ENCODE measurements around the gene NRSN2.
"Not testable (repeated sequence)": the region's sequence is repeated elsewhere in the genome, so short reads cannot be mapped to it uniquely, and the experiment has no call there.

NRSN2 gene

DNA sequence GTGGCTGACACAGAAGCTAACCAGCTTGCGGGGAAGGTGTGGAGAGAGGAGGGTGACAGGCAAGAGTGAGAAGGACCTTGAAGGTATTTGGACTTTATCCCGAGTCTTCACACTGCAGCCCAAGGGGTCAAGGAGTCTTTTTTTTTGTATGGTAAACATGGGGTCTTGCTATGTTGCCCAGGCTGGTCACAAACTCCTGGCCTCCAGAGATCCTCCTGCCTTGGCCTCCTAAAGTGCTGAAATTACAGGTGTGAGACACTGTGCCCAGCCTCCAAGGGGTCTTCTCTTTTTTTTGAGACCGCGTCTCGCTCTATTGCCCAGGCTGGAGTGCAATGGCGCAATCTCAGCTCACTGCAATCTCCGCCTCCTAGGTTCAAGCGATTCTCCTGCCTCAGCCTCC is 12.3 kb upstream of the NRSN2 start:
- Histone ChIP-seq H3K36me3 (ENCODE audit: control insufficient read depth in 2 of 2, insufficient read depth in 2 of 2, low read length in 2 of 2) (no peaks in the 10 kb centered on the region), H3K9me3 (ENCODE audit: control insufficient read depth in 2 of 2, low read length in 2 of 2) (no peaks in the 10 kb centered on the region), H3K9ac (ENCODE audit: low read depth in 1 of 2, low read length in 2 of 2) (no peak overlapping the region), H3K4me1 (ENCODE audit: control insufficient read depth in 2 of 2, insufficient read depth in 2 of 2, low read length in 2 of 2) (peaks cover 0 to 2% of the 10 kb centered on the region in 2 donors), H3K27ac (ENCODE audit: low read depth in 2 of 2, low read length in 2 of 2) (no peak overlapping the region), H3K27me3 (ENCODE audit: control insufficient read depth in 2 of 2, insufficient read depth in 2 of 2, low read length in 2 of 2) (no peaks in the 10 kb centered on the region), H3K4me3 (ENCODE audit: low read length in 2 of 2) (no peak overlapping the region)

DNA sequence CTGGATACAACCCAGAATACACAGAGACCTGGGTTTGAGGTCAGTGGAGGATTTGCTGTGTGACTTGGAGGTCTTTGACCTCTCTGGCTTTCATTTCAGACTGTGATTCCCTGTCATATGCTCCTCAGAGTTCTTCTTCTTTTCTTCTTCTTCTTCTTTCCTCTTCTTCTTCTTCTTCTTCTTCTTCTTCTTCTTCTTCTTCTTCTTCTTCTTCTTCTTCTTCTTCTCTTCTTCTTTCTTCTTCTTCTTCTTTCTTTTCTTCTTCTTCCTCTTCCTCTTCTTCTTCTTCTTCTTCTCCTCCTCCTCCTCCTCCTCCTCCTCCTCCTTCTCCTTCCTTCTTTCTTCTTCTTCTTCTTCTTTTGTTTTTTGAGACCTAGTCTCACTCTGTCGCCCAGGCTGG is 10.9 kb upstream of the NRSN2 start:
- H3K27ac ChIP-seq (ENCODE audit: low read depth in 2 of 2, low read length in 2 of 2); H3K4me1 ChIP-seq (ENCODE audit: control insufficient read depth in 2 of 2, insufficient read depth in 2 of 2, low read length in 2 of 2); H3K36me3 ChIP-seq (ENCODE audit: control insufficient read depth in 2 of 2, insufficient read depth in 2 of 2, low read length in 2 of 2); H3K27me3 ChIP-seq (ENCODE audit: control insufficient read depth in 2 of 2, insufficient read depth in 2 of 2, low read length in 2 of 2); H3K4me3 ChIP-seq (ENCODE audit: low read length in 2 of 2); H3K9ac ChIP-seq (ENCODE audit: low read depth in 1 of 2, low read length in 2 of 2); H3K9me3 ChIP-seq (ENCODE audit: control insufficient read depth in 2 of 2, low read length in 2 of 2): not testable (repeated sequence)

DNA sequence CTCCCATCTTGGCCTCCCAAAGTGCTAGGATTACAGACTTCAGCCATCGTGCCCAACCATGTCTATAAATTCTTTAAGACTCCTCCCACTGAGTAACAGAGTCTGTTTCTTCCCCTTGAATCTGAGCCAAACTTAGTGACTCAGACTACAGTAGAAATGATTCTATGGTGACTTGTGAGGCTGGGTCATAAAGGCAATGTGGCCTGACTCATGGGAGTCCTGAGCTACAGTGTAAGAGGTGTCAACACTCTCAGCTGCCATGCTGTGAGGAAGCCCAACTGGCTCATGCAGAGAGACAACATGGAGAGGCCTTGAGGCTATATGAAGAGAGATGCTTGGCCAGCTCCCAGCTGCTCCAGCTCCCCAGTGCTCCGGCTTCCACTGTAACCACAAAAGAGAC is 5.2 kb upstream of the NRSN2 start:
- H3K27me3 ChIP-seq (ENCODE audit: control insufficient read depth in 2 of 2, insufficient read depth in 2 of 2, low read length in 2 of 2), result no peaks in the 10 kb centered on the region
- H3K4me1 ChIP-seq (ENCODE audit: control insufficient read depth in 2 of 2, insufficient read depth in 2 of 2, low read length in 2 of 2), result peaks cover 0 to 6% of the 10 kb centered on the region in 2 donors
- no peak overlapping the region for H3K4me3 ChIP-seq (ENCODE audit: low read length in 2 of 2)
- H3K36me3 ChIP-seq (ENCODE audit: control insufficient read depth in 2 of 2, insufficient read depth in 2 of 2, low read length in 2 of 2), result peaks cover 0 to 3% of the 10 kb centered on the region in 2 donors
- H3K9ac ChIP-seq (ENCODE audit: low read depth in 1 of 2, low read length in 2 of 2), result no peak overlapping the region
- H3K27ac ChIP-seq (ENCODE audit: low read depth in 2 of 2, low read length in 2 of 2), result no peak overlapping the region
- peaks cover 0 to 5% of the 10 kb centered on the region in 2 donors for H3K9me3 ChIP-seq (ENCODE audit: control insufficient read depth in 2 of 2, low read length in 2 of 2)

DNA sequence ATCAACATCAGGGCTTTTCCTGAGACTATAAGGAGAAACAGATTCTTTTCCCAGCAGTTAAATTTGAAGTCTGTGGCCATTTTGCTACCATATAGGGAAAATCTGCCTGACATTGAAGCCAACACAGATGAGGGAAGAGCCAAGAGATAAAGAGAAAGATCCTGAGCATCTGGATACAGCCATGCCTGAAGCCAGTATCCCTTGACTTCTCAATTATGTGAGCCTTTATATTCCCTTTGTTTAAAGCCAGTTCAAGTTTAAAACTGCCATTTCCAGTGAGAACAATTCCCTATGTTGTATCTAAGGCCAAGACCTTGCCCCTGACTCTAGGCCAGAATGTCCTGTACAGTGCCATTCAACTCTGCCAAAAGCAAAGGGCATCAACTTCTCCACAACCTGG is 3.8 kb upstream of the NRSN2 start:
- H3K27ac ChIP-seq (ENCODE audit: low read depth in 2 of 2, low read length in 2 of 2), result no peak overlapping the region
- H3K4me1 ChIP-seq (ENCODE audit: control insufficient read depth in 2 of 2, insufficient read depth in 2 of 2, low read length in 2 of 2), result peaks cover 0 to 10% of the 10 kb centered on the region in 2 donors
- H3K9me3 ChIP-seq (ENCODE audit: control insufficient read depth in 2 of 2, low read length in 2 of 2), result peaks cover 0 to 5% of the 10 kb centered on the region in 2 donors
- H3K9ac ChIP-seq (ENCODE audit: low read depth in 1 of 2, low read length in 2 of 2), result no peak overlapping the region
- no peaks in the 10 kb centered on the region for H3K27me3 ChIP-seq (ENCODE audit: control insufficient read depth in 2 of 2, insufficient read depth in 2 of 2, low read length in 2 of 2)
- no peak overlapping the region for H3K4me3 ChIP-seq (ENCODE audit: low read length in 2 of 2)
- H3K36me3 ChIP-seq (ENCODE audit: control insufficient read depth in 2 of 2, insufficient read depth in 2 of 2, low read length in 2 of 2), result peaks cover 0 to 3% of the 10 kb centered on the region in 2 donors

DNA sequence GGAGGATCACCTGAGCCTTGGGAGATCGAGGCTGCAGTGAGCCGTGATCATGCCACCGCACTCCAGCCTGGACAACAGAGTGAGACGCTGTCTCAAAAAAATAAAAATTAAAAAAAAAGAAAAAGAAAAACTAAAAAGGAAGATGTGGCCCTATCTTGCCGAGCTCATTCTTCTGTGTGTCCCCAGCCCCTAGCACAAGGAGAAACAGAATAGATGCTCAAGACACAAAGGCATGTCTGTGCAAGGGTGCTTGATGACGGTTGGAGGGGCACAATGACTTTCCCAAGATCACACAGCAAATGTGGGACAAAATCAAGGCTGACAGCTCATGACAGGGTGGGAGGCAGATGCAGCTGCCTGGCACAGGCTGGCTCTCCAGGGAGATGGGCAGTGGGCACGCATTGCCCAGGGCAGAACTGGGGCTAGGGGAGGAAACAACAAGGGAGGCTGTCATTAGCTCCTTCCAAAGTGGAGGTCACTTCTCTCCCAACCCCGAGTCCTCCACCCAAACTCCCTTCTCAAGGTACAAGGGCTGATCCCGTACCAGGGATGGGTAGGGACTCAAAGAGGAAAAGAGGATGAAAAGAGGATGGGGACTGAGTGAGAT is 775 bp upstream of the NRSN2 start:
- peaks cover 0 to 5% of the 10 kb centered on the region in 2 donors for H3K9me3 ChIP-seq (ENCODE audit: control insufficient read depth in 2 of 2, low read length in 2 of 2)
- peaks cover 3 to 15% of the 10 kb centered on the region in 2 donors for H3K4me1 ChIP-seq (ENCODE audit: control insufficient read depth in 2 of 2, insufficient read depth in 2 of 2, low read length in 2 of 2)
- no peaks in the 10 kb centered on the region for H3K27me3 ChIP-seq (ENCODE audit: control insufficient read depth in 2 of 2, insufficient read depth in 2 of 2, low read length in 2 of 2)
- H3K9ac ChIP-seq (ENCODE audit: low read depth in 1 of 2, low read length in 2 of 2), result peak overlapping the region; percentile 60 to 89
- peak overlapping the region; percentile 90 to 98 for H3K4me3 ChIP-seq (ENCODE audit: low read length in 2 of 2)
- peak overlapping the region; percentile 93 for H3K27ac ChIP-seq (ENCODE audit: low read depth in 2 of 2, low read length in 2 of 2)
- H3K36me3 ChIP-seq (ENCODE audit: control insufficient read depth in 2 of 2, insufficient read depth in 2 of 2, low read length in 2 of 2), result peaks cover 0 to 3% of the 10 kb centered on the region in 2 donors

DNA sequence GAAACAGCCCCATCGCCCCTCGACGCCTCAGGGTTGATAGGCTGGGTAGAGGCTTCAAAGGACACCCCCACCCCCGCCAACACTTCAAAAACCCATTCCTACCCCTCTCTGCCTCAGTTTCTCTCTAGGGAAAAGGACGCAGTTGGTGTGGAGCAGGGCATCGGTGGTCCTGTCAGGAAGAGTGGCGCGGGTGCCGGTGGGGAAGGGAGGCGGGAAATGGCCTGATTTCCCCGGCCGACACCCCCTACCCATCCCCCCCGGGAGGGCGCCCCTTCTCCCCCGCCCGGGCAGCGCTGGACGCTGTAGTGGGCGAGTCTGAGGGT is 367 bp downstream of the NRSN2 start:
- H3K9me3 ChIP-seq (ENCODE audit: control insufficient read depth in 2 of 2, low read length in 2 of 2), result no peaks in the 10 kb centered on the region
- peaks cover 0 to 3% of the 10 kb centered on the region in 2 donors for H3K36me3 ChIP-seq (ENCODE audit: control insufficient read depth in 2 of 2, insufficient read depth in 2 of 2, low read length in 2 of 2)
- peaks cover 3 to 15% of the 10 kb centered on the region in 2 donors for H3K4me1 ChIP-seq (ENCODE audit: control insufficient read depth in 2 of 2, insufficient read depth in 2 of 2, low read length in 2 of 2)
- peak overlapping the region; percentile 88 to 89 for H3K9ac ChIP-seq (ENCODE audit: low read depth in 1 of 2, low read length in 2 of 2)
- H3K4me3 ChIP-seq (ENCODE audit: low read length in 2 of 2), result peak overlapping the region; percentile 90 to 98
- peak overlapping the region; percentile 93 for H3K27ac ChIP-seq (ENCODE audit: low read depth in 2 of 2, low read length in 2 of 2)
- no peaks in the 10 kb centered on the region for H3K27me3 ChIP-seq (ENCODE audit: control insufficient read depth in 2 of 2, insufficient read depth in 2 of 2, low read length in 2 of 2)

DNA sequence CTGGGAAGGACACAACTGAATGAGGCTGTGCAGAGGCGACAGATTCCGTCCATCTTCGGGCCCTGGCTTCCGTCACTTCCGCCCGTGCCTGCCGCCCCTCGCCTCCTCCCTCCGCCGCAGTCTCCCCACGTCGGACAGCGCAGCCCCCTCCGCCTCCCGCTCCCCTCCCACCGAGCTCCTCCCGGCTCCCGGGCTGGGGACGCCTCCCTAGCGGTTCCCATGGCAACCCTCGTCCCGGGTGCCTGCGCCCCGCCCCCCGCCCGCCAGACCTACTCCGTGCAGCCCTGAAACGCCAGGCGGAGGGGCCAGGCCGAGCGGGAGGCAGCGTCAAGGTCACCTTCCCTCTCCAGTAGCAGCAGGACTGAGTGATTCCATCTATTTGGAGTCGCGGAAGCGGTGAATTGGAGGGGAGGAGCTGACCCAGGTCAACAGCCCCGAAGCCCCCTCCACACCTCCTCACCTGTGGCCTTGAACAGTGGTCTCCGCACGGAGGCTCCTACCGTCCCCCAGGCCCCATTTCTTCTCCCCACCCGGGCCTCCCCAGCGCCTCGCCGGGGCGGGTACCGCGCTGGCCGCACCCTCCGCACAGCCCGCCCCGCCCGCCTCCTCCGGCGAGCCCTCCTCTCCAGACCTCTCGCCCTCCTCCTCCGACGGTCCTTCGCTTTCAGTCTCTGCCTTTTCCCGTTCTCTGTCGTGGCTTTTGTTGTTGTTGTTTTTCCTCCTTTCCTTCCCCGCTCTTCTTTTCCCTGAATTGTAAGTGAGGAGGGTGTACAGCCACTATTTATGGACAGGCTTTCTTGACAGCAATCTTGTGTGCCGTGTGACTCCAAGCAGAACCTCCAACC is 951 bp downstream of the NRSN2 start:
- Histone ChIP-seq H3K27me3 (ENCODE audit: control insufficient read depth in 2 of 2, insufficient read depth in 2 of 2, low read length in 2 of 2) (no peaks in the 10 kb centered on the region), H3K4me3 (ENCODE audit: low read length in 2 of 2) (peak overlapping the region; percentile 90 to 98), H3K36me3 (ENCODE audit: control insufficient read depth in 2 of 2, insufficient read depth in 2 of 2, low read length in 2 of 2) (peaks cover 0 to 3% of the 10 kb centered on the region in 2 donors), H3K9ac (ENCODE audit: low read depth in 1 of 2, low read length in 2 of 2) (peak overlapping the region; percentile 88 to 89), H3K9me3 (ENCODE audit: control insufficient read depth in 2 of 2, low read length in 2 of 2) (no peaks in the 10 kb centered on the region), H3K4me1 (ENCODE audit: control insufficient read depth in 2 of 2, insufficient read depth in 2 of 2, low read length in 2 of 2) (peaks cover 3 to 15% of the 10 kb centered on the region in 2 donors), H3K27ac (ENCODE audit: low read depth in 2 of 2, low read length in 2 of 2) (peak overlapping the region; percentile 93)

DNA sequence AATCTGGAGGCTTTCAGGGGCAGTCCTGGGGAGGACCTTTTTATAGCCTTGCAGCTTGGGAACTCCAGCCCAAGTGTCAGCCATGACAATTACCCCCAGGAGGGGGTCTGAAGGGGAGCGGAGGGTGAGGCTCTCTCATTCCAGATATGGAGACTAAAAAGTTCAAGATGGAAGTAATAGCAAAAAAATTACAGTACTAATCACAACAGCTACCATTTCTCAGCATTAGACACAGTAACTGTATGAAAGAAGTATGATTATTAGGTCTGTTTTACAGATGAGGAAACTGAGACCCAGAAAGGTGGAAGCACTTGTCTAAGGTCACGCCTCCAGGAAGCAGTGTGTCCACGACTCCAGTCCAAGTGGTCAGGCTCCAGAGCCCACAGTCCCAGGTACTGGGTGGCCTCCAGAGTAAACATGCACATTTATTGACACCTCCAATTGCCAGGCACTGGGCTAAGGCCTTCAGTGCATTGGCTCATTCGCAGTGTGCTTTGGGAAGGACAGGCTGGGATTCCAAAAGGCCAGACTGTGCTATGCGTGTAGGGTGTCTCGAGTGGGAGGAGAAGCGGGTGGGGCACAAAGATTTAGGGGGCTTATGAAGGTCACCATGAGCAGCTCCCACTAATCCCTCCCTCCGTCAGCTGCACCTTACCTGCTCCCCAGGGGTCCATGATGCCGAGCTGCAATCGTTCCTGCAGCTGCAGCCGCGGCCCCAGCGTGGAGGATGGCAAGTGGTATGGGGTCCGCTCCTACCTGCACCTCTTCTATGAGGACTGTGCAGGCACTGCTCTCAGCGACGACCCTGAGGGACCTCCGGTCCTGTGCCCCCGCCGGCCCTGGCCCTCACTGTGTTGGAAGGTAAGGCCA is 2.3 kb downstream of the NRSN2 start:
- no peak overlapping the region for H3K9ac ChIP-seq (ENCODE audit: low read depth in 1 of 2, low read length in 2 of 2)
- H3K4me1 ChIP-seq (ENCODE audit: control insufficient read depth in 2 of 2, insufficient read depth in 2 of 2, low read length in 2 of 2), result peaks cover 3 to 15% of the 10 kb centered on the region in 2 donors
- H3K9me3 ChIP-seq (ENCODE audit: control insufficient read depth in 2 of 2, low read length in 2 of 2), result no peaks in the 10 kb centered on the region
- H3K4me3 ChIP-seq (ENCODE audit: low read length in 2 of 2), result no peak overlapping the region
- peaks cover 0 to 3% of the 10 kb centered on the region in 2 donors for H3K36me3 ChIP-seq (ENCODE audit: control insufficient read depth in 2 of 2, insufficient read depth in 2 of 2, low read length in 2 of 2)
- H3K27me3 ChIP-seq (ENCODE audit: control insufficient read depth in 2 of 2, insufficient read depth in 2 of 2, low read length in 2 of 2), result no peaks in the 10 kb centered on the region
- H3K27ac ChIP-seq (ENCODE audit: low read depth in 2 of 2, low read length in 2 of 2), result no peak overlapping the region

DNA sequence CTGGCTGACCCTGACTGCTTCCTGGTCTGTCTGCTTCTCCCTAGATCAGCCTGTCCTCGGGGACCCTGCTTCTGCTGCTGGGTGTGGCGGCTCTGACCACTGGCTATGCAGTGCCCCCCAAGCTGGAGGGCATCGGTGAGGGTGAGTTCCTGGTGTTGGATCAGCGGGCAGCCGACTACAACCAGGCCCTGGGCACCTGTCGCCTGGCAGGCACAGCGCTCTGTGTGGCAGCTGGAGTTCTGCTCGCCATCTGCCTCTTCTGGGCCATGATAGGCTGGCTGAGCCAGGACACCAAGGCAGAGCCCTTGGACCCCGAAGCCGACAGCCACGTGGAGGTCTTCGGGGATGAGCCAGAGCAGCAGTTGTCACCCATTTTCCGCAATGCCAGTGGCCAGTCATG is 6.3 kb downstream of the NRSN2 start:
- Histone ChIP-seq H3K27ac (ENCODE audit: low read depth in 2 of 2, low read length in 2 of 2) (no peak overlapping the region), H3K36me3 (ENCODE audit: control insufficient read depth in 2 of 2, insufficient read depth in 2 of 2, low read length in 2 of 2) (no peaks in the 10 kb centered on the region), H3K27me3 (ENCODE audit: control insufficient read depth in 2 of 2, insufficient read depth in 2 of 2, low read length in 2 of 2) (no peaks in the 10 kb centered on the region), H3K4me3 (ENCODE audit: low read length in 2 of 2) (no peak overlapping the region), H3K4me1 (ENCODE audit: control insufficient read depth in 2 of 2, insufficient read depth in 2 of 2, low read length in 2 of 2) (peaks cover 3 to 5% of the 10 kb centered on the region in 2 donors), H3K9ac (ENCODE audit: low read depth in 1 of 2, low read length in 2 of 2) (no peak overlapping the region), H3K9me3 (ENCODE audit: control insufficient read depth in 2 of 2, low read length in 2 of 2) (no peaks in the 10 kb centered on the region)
